Heart left ventricle (tissue), 16 donors: ENCODE data around the gene SRGAP3. TPM values are rescaled to one million over a fixed set of nuclear protein-coding genes. Genes with fewer than 3 reads are reported as not detected.

Experiments
- ATAC-seq, 4 donors: fragments of 200-7000 bp; cut with Tn5 transposase; one replicate each; pipeline ENCODE4 v1.9.1; 2020 to 2022; ENCODE audit warnings: moderate library complexity in 4 of 4, mild to moderate bottlenecking in 3 of 4, moderate number of reproducible peaks in 1 of 4
- DNase-seq, 5 donors: peaks; one replicate each; pipeline ENCODE4 v3.0.0-alpha.2; 2020
- H3K27ac ChIP-seq, 12 donors: fragments of 200-600 bp; sonication (generic) in 4 of 12; one replicate each; pipeline versions ENCODE4 v1.5.0 to v1.8.0; 2016 to 2022; ENCODE audit warnings: mild to moderate bottlenecking in 2 of 12
- H3K27me3 ChIP-seq, 9 donors: fragments of 200-600 bp; sonication (generic) in 2 of 9; one replicate each; pipeline versions ENCODE4 v1.5.1 to v1.8.0; 2016 to 2022; ENCODE audit warnings: mild to moderate bottlenecking in 3 of 9
- H3K36me3 ChIP-seq, 9 donors: fragments of 200-600 bp; sonication (generic) in 2 of 9; one replicate each; pipeline versions ENCODE4 v1.5.0 to v1.8.0; 2018 to 2022; ENCODE audit warnings: mild to moderate bottlenecking in 2 of 9
- H3K4me1 ChIP-seq, 12 donors: fragments of 200-600 bp; sonication (generic) in 4 of 12; one replicate each; pipeline versions ENCODE4 v1.5.0 to v1.8.0; 2016 to 2022; ENCODE audit warnings: mild to moderate bottlenecking in 3 of 12
- H3K4me3 ChIP-seq, 12 donors: fragments of 200-600 bp; sonication (generic) in 4 of 12; one replicate each; pipeline versions ENCODE4 v1.5.0 to v1.8.0; 2017 to 2022; ENCODE audit warnings: mild to moderate bottlenecking in 9 of 12, moderate library complexity in 4 of 12
- H3K9me3 ChIP-seq, 12 donors: fragments of 200-600 bp; sonication (generic) in 4 of 12; one replicate each; pipeline versions ENCODE4 v1.5.0 to v1.8.0; 2016 to 2022; ENCODE audit warnings: mild to moderate bottlenecking in 1 of 12
- CTCF ChIP-seq, 12 donors: fragments of 200-600 bp; sonication (generic) in 4 of 12; IDR thresholded peaks; one replicate each; pipeline versions ENCODE4 v1.5.0 to v1.8.0; 2018 to 2022; ENCODE audit warnings: antibody characterized with exemption in 12 of 12, mild to moderate bottlenecking in 5 of 12
- POLR2A ChIP-seq, 2 donors: fragments of 450-650 bp; IDR thresholded peaks; one replicate each; pipeline ENCODE4 v1.6.1; 2017; ENCODE audit warnings: antibody characterized with exemption in 2 of 2, mild to moderate bottlenecking in 2 of 2, moderate library complexity in 2 of 2
- WGBS, 4 donors: extraction: QIAGEN DNeasy Blood & Tissue Kit in 2 of 4; methylation state at CpG; one replicate each; pipeline versions ENCODE4 v1.1.5 to v1.1.7; 2013 to 2018; 5-methylcytosine and 5-hydroxymethylcytosine counted together
- intact Hi-C, 10 donors: fragments of 100-400 bp; cut with DNase I; formaldehyde crosslinking; loops; one replicate each; pipeline versions ENCODE4 v1.11.1 to v1.14.2; 2022
- polyA plus RNA-seq, 2 donors: library from polyadenylated mRNA; stranded (reverse); fragments of 200-250 nt; gene quantifications; one replicate each; pipeline ENCODE4 v1.2.3, GENCODE V29; 2013
- total RNA-seq, 9 donors: library from RNA; depleted of rRNA in 2 of 9; stranded (reverse); fragments of >200 nt in 2 of 9; fragmentation: NEBNext Ultra II Directional in 3 of 9; extraction: Animal tissue kit (Norgen Biotek cat#: 25700) in 3 of 9; gene quantifications; one replicate each; pipeline versions ENCODE4 v1.1.0 to v1.2.4, GENCODE V29; 2016 to 2023
- donor health status: ischemic (EF 13 %, LVEDD 7.1; RV severe dilation, severe dysfunction).
- donor health status: healthy with polysubstance abuse.
- donor health status: DM: no; HTN: yes; CAD: no.
- donor health status: DM: no; HTN: no; CAD: no.
- donor health status: ischemic (EF 25% LVEDD 6.9; RV normal size, moderate dysfunction).
- donor health status: ischemic (EF 25% LVEDD 5.7; RV mildly dilated, moderate dysfunction).
- donor health status: healthy.
- donor health status: DM: yes; HTN: yes; CAD: no.
- donor health status: ischemic (EF 35%, LVEDD 5.7; RV mildly dilated, moderate dysfunction).
- donor health status: nonischemic (EF 11% LVEDD 7.7; RV severe dilation, severe dysfunction).
- donor health status: DM: yes; HTN: yes; CAD: no.
- donor health status: PGD.
- donor health status: ischemic (EF 29% LVEDD 5.4; RV normal size, mild dysfunction).
- donor health status: nonischemic (EF 23%, LVEDD 6.1; RV moderate dilation, normal function).

Gene SRGAP3
- total and polyA plus RNA-seq, 11 donors, result 1.4 to 16.8 (median 9.0) TPM

- peaks cover 0 to 11% (median 0%) of the 10 kb centered on the region in 9 donors for H3K36me3 ChIP-seq
- peak overlapping the region in 7 of 12 donors; percentile 16 to 56 (median 35) for H3K27ac ChIP-seq
- peak; percentile 90 to 98 (median 96) for ATAC-seq
- peak; percentile 90 to 96 (median 93) for DNase-seq
- no peak for TF ChIP-seq POLR2A (IDR thresholded peaks at IDR 0.05)
- TF ChIP-seq CTCF (IDR thresholded peaks at IDR 0.05), result no peak
- WGBS, 4 donors, result 14 to 30% (median 19%) methylated on average over 5 of the region's 5 CpGs
- intact Hi-C loops, result no loop called here
- no peaks in the 10 kb centered on the region for H3K27me3 ChIP-seq
- H3K9me3 ChIP-seq, result no peaks in the 10 kb centered on the region
- peaks cover 3 to 22% (median 15%) of the 10 kb centered on the region in 12 donors for H3K4me1 ChIP-seq
- H3K4me3 ChIP-seq, result no peak overlapping the region
These were observed 221.3 kb downstream of the SRGAP3 start for GRCh38 chr3:9028134-9028533.

- Histone ChIP-seq H3K27ac (no peak overlapping the region), H3K27me3 (no peaks in the 10 kb centered on the region), H3K4me1 (peaks cover 3 to 27% (median 17%) of the 10 kb centered on the region in 12 donors), H3K9me3 (no peaks in the 10 kb centered on the region), H3K4me3 (no peak overlapping the region), H3K36me3 (peaks cover 0 to 11% (median 0%) of the 10 kb centered on the region in 9 donors)
- intact Hi-C loops, result no loop called here
- no peak for TF ChIP-seq POLR2A (IDR thresholded peaks at IDR 0.05)
- TF ChIP-seq CTCF (IDR thresholded peaks at IDR 0.05), result no peak
- no peak for ATAC-seq
- WGBS, 4 donors, result 73 to 80% (median 77%) methylated on average over 7 of the region's 7 CpGs
- DNase-seq, result no peak
These were observed 223.0 kb downstream of the SRGAP3 start for GRCh38 chr3:9026320-9027045.

- Histone ChIP-seq H3K4me3 (no peak overlapping the region), H3K4me1 (peaks cover 7 to 45% (median 25%) of the 10 kb centered on the region in 12 donors), H3K27ac (no peak overlapping the region), H3K27me3 (no peaks in the 10 kb centered on the region), H3K36me3 (peaks cover 0 to 11% (median 0%) of the 10 kb centered on the region in 9 donors), H3K9me3 (no peaks in the 10 kb centered on the region)
- TF ChIP-seq CTCF (IDR thresholded peaks at IDR 0.05) (no peak), POLR2A (IDR thresholded peaks at IDR 0.05) (no peak)
- 76 to 88% (median 82%) methylated on average over 2 of the region's 2 CpGs for WGBS, 4 donors
- ATAC-seq, result no peak
- DNase-seq, result no peak
- intact Hi-C loops, result no loop called here
These were observed 225.1 kb downstream of the SRGAP3 start for GRCh38 chr3:9024341-9024740.

- WGBS, 4 donors, result 90 to 100% (median 96%) methylated on average over 1 of the region's 1 CpG
- intact Hi-C loops, result no loop called here
- H3K27me3 ChIP-seq, result no peaks in the 10 kb centered on the region
- H3K4me1 ChIP-seq, result peaks cover 7 to 48% (median 17%) of the 10 kb centered on the region in 12 donors
- no peaks in the 10 kb centered on the region for H3K9me3 ChIP-seq
- H3K4me3 ChIP-seq, result no peak overlapping the region
- TF ChIP-seq POLR2A (IDR thresholded peaks at IDR 0.05) (no peak), CTCF (IDR thresholded peaks at IDR 0.05) (no peak)
- ATAC-seq (no peak), DNase-seq (no peak)
- H3K36me3 ChIP-seq, result peaks cover 0 to 11% (median 0%) of the 10 kb centered on the region in 9 donors
- no peak overlapping the region for H3K27ac ChIP-seq
These were observed 226.2 kb downstream of the SRGAP3 start for GRCh38 chr3:9023226-9023590.
